K562 (cell line): ENCODE results near the gene THAP11. TPM values are rescaled to one million over a fixed set of nuclear protein-coding genes. Genes with fewer than 3 reads are reported as not detected.

Experiments used
- ARHGAP35 ChIP-seq: fragments of 450-650 bp; IDR thresholded peaks from 2 replicates; pipeline ENCODE4 v1.6.1; 2018; ENCODE audit not compliant: partially characterized antibody
- ARID1B ChIP-seq: fragments of 450-650 bp; IDR thresholded peaks from 2 replicates; pipeline ENCODE4 v1.6.1; 2016; ENCODE audit warnings: antibody characterized with exemption, mild to moderate bottlenecking, inconsistent platforms
- BDP1 ChIP-seq: IDR thresholded peaks from 3 replicates; pipeline ENCODE4 v1.6.1; 2011; ENCODE audit not compliant: insufficient read length, insufficient read depth
- HDAC2 ChIP-seq: fragments of 450-650 bp; IDR thresholded peaks from 2 replicates; pipeline ENCODE4 v1.6.1; 2016; ENCODE audit warnings: mild to moderate bottlenecking
- HDAC3 ChIP-seq: fragments of 450-650 bp; IDR thresholded peaks from 2 replicates; pipeline ENCODE4 v1.6.1; 2018; ENCODE audit warnings: borderline replicate concordance, mild to moderate bottlenecking, moderate library complexity; ENCODE audit not compliant: partially characterized antibody
- HOXB6 ChIP-seq: fragments of 250-450 bp; sonication (Bioruptor Pico); IDR thresholded peaks from 2 replicates; pipeline ENCODE4 v1.5.1; 2022; ENCODE audit warnings: mild to moderate bottlenecking, borderline replicate concordance
- NCOA1 ChIP-seq: fragments of 450-650 bp; IDR thresholded peaks from 2 replicates; pipeline ENCODE4 v1.6.1; 2016; ENCODE audit warnings: low read depth
- RAD51 ChIP-seq: fragments of 450-650 bp; IDR thresholded peaks from 2 replicates; pipeline ENCODE4 v1.7.1; 2016; ENCODE audit warnings: low read depth, mild to moderate bottlenecking, borderline replicate concordance
- SIRT6 ChIP-seq: IDR thresholded peaks from one replicate; pipeline ENCODE4 v1.6.1; 2012; ENCODE audit warnings: low read depth, mild to moderate bottlenecking, control low read depth, inconsistent platforms, low read length, moderate library complexity
- SMARCA4 ChIP-seq: fragments of 450-650 bp; IDR thresholded peaks from 2 replicates; pipeline ENCODE4 v1.6.1; 2016
- SPI1 ChIP-seq: IDR thresholded peaks from 2 replicates; pipeline ENCODE4 v1.6.1; 2011; ENCODE audit warnings: low read depth, low read length, control low read depth, borderline replicate concordance
- SRSF1 ChIP-seq: fragments of 200-400 bp; formaldehyde crosslinking; IDR thresholded peaks from 2 replicates; pipeline ENCODE4 v1.6.1; 2017; ENCODE audit warnings: mild to moderate bottlenecking, low read depth, low read length, moderate library complexity
- ZNF224 ChIP-seq: sonication (generic); formaldehyde crosslinking; IDR thresholded peaks from 2 replicates; pipeline ENCODE4 v1.8.0; 2022; ENCODE audit warnings: mild to moderate bottlenecking, missing genetic modification reagents
- ZNF57 ChIP-seq: fragments of 450-650 bp; formaldehyde crosslinking; IDR thresholded peaks from 2 replicates; pipeline ENCODE4 v1.4.0; 2020; ENCODE audit warnings: mild to moderate bottlenecking, moderate library complexity
- polyA plus RNA-seq, 8 experiments: library from polyadenylated mRNA; depleted of rRNA in 4 of 8; stranded (reverse) in 5 of 8; unstranded in 3 of 8; fragments of >200 nt; fragmentation: Nextera tagmentation in 2 of 8; fragmentation: Illumina TruSeq in 1 of 8; extraction: Ambion mirVana in 2 of 8; extraction: Trizol in 1 of 8; gene quantifications; 2 replicates each; pipeline versions ENCODE4 v1.2.1 to v1.2.3, GENCODE V29; 2011 to 2014; ENCODE audit warnings: inconsistent platforms in 1 of 8, missing spikeins in 1 of 8
- total RNA-seq, 7 experiments: library from RNA; depleted of rRNA in 6 of 7; stranded (reverse); fragments of >200 nt in 6 of 7; fragmentation: Illumina TruSeq in 2 of 7; extraction: Trizol in 2 of 7; gene quantifications; 2 replicates each; pipeline versions ENCODE4 v1.2.1 to v1.2.3, GENCODE V29; 2011 to 2021; ENCODE audit warnings: low replicate concordance in 1 of 7
- TF ChIP-seq, protein P1 (sequence below), 2 experiments: fragments of 450-650 bp in 1 of 2; sonication (generic) in 1 of 2; formaldehyde crosslinking in 1 of 2; IDR thresholded peaks; 2 replicates each; pipeline versions ENCODE4 v1.7.1 to v1.9.0; 2016 to 2022; ENCODE audit warnings: inconsistent platforms in 1 of 2, mild to moderate bottlenecking in 1 of 2, missing genetic modification reagents in 1 of 2
- TF ChIP-seq, protein P2 (sequence below): fragments of 250-450 bp; sonication (Bioruptor Pico); IDR thresholded peaks from 2 replicates; pipeline ENCODE4 v1.9.0; 2021; ENCODE audit warnings: mild to moderate bottlenecking, inconsistent platforms

The THAP11 gene
- total and polyA plus RNA-seq, 9 of the 15 experiments (the other 6 are each of a cell fraction or from before 2014, with no cell fraction given): 2.4 to 31.6 (median 21.4) TPM

DNA sequence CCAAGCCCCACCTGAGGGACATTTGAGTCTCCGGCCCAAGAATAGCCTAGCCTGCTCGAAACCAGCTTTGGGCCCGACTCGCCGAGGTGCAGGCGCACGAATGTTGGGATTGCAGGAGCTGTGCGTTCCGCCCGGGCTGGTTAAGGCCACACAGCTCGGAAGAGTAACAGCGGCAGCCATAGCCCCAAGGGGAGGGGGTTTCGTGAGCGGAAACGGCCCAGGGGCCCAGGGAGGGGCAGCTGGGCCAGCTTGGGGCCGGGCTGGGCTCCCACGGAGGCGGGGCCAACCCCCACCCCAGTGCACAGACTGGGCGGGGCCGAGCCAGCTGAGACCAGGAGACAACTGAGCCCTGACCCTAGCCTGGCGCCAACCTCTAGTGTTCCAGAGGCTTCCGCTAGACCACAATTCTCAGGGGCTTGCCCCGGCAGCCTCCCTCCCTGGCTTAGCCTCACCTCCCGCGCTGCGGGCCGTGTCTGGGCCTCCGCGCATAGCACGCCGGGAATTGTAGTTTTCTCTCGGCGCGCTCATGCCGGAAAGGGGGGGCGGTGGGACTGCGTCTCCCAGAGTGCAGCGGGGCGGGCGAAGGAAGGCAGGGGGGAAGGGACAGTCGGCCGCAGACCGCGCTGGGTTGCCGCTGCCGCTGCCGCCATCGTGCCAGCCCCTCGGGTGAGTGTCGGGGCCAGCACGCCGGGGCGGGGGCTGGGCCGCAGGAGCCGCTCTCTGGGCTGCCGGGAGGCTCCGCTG, 4.4 kb downstream of the THAP11 start, which contains the start of gene NUTF2 (continued):
- TF ChIP-seq, protein P1, sequence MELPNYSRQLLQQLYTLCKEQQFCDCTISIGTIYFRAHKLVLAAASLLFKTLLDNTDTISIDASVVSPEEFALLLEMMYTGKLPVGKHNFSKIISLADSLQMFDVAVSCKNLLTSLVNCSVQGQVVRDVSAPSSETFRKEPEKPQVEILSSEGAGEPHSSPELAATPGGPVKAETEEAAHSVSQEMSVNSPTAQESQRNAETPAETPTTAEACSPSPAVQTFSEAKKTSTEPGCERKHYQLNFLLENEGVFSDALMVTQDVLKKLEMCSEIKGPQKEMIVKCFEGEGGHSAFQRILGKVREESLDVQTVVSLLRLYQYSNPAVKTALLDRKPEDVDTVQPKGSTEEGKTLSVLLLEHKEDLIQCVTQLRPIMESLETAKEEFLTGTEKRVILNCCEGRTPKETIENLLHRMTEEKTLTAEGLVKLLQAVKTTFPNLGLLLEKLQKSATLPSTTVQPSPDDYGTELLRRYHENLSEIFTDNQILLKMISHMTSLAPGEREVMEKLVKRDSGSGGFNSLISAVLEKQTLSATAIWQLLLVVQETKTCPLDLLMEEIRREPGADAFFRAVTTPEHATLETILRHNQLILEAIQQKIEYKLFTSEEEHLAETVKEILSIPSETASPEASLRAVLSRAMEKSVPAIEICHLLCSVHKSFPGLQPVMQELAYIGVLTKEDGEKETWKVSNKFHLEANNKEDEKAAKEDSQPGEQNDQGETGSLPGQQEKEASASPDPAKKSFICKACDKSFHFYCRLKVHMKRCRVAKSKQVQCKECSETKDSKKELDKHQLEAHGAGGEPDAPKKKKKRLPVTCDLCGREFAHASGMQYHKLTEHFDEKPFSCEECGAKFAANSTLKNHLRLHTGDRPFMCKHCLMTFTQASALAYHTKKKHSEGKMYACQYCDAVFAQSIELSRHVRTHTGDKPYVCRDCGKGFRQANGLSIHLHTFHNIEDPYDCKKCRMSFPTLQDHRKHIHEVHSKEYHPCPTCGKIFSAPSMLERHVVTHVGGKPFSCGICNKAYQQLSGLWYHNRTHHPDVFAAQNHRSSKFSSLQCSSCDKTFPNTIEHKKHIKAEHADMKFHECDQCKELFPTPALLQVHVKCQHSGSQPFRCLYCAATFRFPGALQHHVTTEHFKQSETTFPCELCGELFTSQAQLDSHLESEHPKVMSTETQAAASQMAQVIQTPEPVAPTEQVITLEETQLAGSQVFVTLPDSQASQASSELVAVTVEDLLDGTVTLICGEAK (IDR thresholded peaks at IDR 0.05): peak; percentile 71; the same call in 1 of the 2 replicates
- TF ChIP-seq, protein P1 (CRISPR knock-in tag; IDR thresholded peaks at IDR 0.05): no peak
- no peak for TF ChIP-seq BDP1
- TF ChIP-seq HDAC2: 0 out of 2 replicates have a peak, but pooled peaks have one; percentile 42
- TF ChIP-seq SMARCA4: peak; percentile 33; the same call in 1 of the 2 replicates
- no peak for TF ChIP-seq ZNF57 (CRISPR knock-in tag)
- TF ChIP-seq ZNF224 (CRISPR knock-in tag): no peak
- TF ChIP-seq NCOA1: 0 out of 2 replicates have a peak, but pooled peaks have one; percentile 45
- TF ChIP-seq HDAC3: no peak
- TF ChIP-seq ARID1B: peak; percentile 27; the same call in 1 of the 2 replicates
- TF ChIP-seq ARHGAP35: no peak
- no peak for TF ChIP-seq HOXB6 (CRISPR knock-in tag)
- TF ChIP-seq SIRT6: no peak
- TF ChIP-seq, protein P2, sequence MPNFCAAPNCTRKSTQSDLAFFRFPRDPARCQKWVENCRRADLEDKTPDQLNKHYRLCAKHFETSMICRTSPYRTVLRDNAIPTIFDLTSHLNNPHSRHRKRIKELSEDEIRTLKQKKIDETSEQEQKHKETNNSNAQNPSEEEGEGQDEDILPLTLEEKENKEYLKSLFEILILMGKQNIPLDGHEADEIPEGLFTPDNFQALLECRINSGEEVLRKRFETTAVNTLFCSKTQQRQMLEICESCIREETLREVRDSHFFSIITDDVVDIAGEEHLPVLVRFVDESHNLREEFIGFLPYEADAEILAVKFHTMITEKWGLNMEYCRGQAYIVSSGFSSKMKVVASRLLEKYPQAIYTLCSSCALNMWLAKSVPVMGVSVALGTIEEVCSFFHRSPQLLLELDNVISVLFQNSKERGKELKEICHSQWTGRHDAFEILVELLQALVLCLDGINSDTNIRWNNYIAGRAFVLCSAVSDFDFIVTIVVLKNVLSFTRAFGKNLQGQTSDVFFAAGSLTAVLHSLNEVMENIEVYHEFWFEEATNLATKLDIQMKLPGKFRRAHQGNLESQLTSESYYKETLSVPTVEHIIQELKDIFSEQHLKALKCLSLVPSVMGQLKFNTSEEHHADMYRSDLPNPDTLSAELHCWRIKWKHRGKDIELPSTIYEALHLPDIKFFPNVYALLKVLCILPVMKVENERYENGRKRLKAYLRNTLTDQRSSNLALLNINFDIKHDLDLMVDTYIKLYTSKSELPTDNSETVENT (CRISPR knock-in tag): no peak
- TF ChIP-seq SPI1: no peak
- no peak for TF ChIP-seq RAD51
- TF ChIP-seq SRSF1: no peak
